ENCODE measurements around the gene JARID2.
A peak's percentile ranks its signal among the peaks of the same experiment; 100 is the strongest.

JARID2 gene

GRCh38 chr6:15449011-15449410, 203.1 kb downstream of the JARID2 start:
- DNase-seq, result no peak

GRCh38 chr6:15451738-15452137, 205.9 kb downstream of the JARID2 start:
- DNase-seq, result no peak

- no peak for DNase-seq
Observed at GRCh38 chr6:15452182-15452941, 206.5 kb downstream of the JARID2 start.

GRCh38 chr6:15453186-15453585, 207.3 kb downstream of the JARID2 start:
- no peak for DNase-seq

GRCh38 chr6:15453622-15454021, 207.8 kb downstream of the JARID2 start:
- no peak for DNase-seq

- no peak for DNase-seq
Observed at GRCh38 chr6:15456422-15456821, 210.6 kb downstream of the JARID2 start.

GRCh38 chr6:15457121-15457650, 211.3 kb downstream of the JARID2 start:
- no peak for DNase-seq

- no peak for DNase-seq
Observed at GRCh38 chr6:15458021-15458459, 212.2 kb downstream of the JARID2 start.

GRCh38 chr6:15460110-15460727, 214.3 kb downstream of the JARID2 start:
- no peak for DNase-seq

- no peak for DNase-seq
Observed at GRCh38 chr6:15461127-15461944, 215.5 kb downstream of the JARID2 start.

GRCh38 chr6:15462256-15462655, 216.4 kb downstream of the JARID2 start:
- DNase-seq, result no peak

GRCh38 chr6:15462717-15463525, 217.1 kb downstream of the JARID2 start:
- no peak for DNase-seq

- DNase-seq, result peak; percentile 66
Observed at GRCh38 chr6:15464211-15464725, 218.4 kb downstream of the JARID2 start.

- DNase-seq, result no peak
Observed at GRCh38 chr6:15465212-15465611, 219.3 kb downstream of the JARID2 start.

- no peak for DNase-seq
Observed at GRCh38 chr6:15470746-15471145, 224.9 kb downstream of the JARID2 start.

GRCh38 chr6:15472621-15473020, 226.8 kb downstream of the JARID2 start:
- no peak for DNase-seq

GRCh38 chr6:15473174-15473573, 227.3 kb downstream of the JARID2 start:
- no peak for DNase-seq

- DNase-seq, result no peak
Observed at GRCh38 chr6:15473741-15474161, 227.9 kb downstream of the JARID2 start.

- no peak for DNase-seq
Observed at GRCh38 chr6:15474196-15474595, 228.3 kb downstream of the JARID2 start.

- DNase-seq, result no peak
Observed at GRCh38 chr6:15475261-15475660, 229.4 kb downstream of the JARID2 start.

GRCh38 chr6:15475872-15476271, 230.0 kb downstream of the JARID2 start:
- no peak for DNase-seq
